Measurements from ENCODE around the gene GPC5.
"Not testable (repeated sequence)": the region's sequence is repeated elsewhere in the genome, so short reads cannot be mapped to it uniquely, and the experiment has no call there.

GPC5 gene

DNA sequence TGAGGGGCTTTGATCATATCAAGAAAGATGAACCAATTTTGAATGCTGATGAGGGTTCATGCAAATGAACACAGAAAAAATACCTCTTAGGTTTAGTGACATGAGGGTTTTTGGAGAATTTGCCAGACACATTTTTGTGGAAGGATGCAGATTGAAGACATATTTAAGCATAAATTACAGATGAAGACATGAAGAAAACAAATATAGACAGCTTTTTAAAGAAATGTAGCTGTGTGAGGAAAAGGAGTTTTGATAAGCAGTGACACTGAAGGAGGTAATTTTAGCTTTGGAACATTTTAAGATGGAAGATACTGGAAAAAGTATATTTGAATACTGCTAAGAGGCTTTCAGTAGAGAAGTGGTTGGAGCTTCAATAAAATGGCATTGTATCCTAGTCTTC is 1017.4 kb downstream of the GPC5 start:
- no peak for DNase-seq

DNA sequence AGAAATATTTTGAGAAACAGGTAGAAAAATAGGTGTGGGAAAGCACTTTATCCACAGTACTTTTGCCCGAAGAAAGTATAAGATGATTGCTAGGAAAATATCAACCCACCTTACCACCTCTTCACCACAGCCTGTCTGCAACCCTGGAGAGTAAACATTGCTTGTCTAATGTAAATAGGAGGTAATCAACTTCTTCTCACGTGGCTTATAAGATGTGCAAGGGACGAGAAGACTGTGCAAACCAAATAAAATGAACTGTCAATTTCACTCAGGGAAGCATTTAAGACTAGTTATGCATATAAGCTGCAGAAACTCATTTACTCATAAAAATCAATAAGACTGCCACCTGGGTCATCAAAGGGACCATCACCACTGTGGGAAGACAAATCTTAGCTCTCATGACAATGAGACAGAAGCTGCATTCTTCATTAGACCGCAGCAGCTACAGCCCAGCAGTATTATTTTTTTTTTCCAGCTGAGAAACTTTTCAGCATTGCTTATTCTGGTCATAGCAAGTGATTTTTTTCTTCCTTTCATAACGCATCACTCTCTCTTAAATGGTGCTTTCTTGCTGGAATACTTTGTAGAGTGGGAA is 1020.5 kb downstream of the GPC5 start:
- DNase-seq, result no peak

DNA sequence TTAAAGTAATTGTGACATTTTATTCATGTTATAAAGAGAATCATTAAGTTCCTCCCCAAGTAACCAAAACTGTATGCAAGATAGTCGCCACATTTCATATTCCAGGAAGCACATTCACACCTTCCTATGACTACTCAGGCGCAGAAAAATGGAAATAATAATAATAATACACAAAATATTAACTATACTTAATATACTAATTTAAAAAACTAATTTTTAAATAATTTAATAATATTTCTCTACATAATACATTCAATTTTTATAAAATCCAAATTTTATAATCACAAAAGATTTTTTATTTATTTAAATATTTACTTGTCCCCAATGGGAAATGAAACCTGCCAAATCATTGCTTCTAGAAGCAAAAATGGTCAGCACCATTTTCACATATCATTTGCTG is 1030.8 kb downstream of the GPC5 start:
- DNase-seq, result no peak

DNA sequence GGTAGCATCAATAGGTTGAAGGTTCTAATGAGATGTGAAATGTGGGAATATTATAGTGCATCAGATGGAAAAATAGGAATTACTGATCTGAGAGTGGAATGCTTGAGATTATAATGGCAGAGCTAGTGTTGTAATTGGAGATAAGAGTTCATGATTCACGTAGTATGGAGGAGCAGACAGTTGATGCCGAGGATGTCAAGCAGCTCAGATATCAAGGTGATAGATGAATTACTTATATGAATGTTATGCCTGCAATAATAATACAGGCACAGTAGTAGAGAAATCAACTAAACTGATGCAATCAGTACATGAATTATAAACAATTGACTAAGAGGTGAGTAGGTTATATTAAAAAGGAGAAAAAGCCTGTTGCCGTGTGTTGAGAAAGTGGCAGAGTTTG is 1035.0 kb downstream of the GPC5 start:
- no peak for DNase-seq

DNA sequence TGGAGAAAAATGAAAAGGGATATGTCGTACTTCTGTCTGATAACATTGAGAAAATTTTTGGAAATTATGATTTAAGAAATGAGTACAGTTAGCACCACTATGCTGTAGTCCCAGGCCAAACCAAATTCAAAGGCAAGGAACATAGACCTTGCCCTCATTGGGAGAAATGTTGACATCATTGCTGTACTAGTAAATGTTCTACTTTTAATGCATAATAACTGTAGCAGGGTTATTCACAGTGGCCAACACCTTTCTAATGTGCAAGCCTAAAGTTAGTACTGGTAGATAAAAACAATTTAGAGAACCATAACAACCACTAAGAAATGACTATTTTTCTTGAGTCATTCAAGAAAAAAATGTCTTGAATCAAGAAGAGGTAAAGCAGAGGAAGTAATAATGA is 1035.5 kb downstream of the GPC5 start:
- DNase-seq, result no peak

DNA sequence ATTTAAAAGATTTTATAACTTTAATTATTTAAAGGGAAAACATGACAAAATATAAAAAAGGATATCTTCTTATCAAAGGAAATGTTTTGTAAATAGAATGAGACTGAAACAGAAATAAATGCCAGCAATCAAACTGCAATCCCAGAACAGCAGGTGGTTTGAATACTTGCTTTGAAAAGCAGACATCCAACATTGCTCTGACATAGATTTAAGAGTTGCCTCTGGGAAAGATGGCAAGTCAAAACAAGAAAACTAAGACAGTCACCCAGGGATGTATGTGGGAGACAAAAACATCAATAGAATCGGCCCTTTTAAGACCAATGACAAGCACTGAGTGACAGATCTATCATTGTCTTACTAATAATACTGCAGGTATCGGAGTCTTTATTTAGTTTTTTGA is 1038.5 kb downstream of the GPC5 start:
- no peak for DNase-seq

DNA sequence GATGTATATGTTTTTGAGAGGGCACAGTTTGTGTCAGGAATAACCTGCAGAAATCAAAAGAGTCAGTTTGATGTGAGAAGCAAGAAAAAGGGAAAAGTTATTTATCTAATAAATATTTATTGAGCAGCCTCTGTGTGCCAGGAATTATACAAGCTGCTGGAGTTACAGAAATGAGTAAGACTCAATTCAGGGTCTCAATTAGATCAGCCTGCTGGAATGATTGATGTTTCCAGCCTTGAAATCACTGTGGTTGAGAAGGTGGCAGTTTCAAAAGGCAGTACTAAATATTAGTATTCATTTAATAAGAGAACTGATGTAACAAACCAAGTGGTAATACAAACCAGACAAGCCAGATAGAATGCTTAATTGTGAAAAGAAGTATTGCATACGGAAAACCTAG is 1045.8 kb downstream of the GPC5 start:
- DNase-seq, result no peak

DNA sequence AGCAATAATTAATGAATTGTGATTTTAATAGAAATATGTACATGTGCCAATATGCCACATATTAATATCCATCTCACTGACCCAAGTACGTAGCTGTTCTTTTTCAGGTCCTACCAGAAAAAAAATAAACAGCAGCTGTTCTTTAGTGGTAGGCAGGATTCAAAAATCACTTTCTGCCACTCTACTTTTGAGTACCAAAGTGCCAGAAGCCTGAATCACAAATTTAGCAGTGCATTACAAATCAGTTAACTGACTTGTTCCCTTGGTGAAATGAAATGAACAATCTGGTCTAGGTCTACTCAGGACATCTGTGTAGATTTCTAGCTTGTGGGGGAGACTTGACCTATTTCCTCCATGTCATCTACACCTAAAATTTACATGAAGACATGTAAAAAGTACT is 1052.6 kb downstream of the GPC5 start:
- DNase-seq, result no peak

DNA sequence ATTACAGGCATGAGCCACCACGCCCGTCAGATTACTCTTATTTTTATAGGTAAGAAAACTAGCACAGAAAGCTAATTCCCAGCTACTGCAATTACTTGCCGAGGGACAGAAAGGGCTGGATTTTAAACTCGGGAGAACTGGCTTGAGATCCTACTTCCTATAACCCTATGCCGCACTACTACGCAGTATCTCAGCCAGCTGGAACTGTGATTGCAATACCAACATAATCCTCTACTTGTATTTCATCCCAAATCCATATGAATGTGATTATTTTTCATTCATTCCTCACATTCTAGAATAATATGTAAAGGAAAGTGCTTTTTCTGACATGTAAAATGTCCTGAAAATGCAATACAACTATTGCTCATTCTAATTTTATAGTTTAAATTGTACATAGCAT is 1054.4 kb downstream of the GPC5 start:
- no peak for DNase-seq

DNA sequence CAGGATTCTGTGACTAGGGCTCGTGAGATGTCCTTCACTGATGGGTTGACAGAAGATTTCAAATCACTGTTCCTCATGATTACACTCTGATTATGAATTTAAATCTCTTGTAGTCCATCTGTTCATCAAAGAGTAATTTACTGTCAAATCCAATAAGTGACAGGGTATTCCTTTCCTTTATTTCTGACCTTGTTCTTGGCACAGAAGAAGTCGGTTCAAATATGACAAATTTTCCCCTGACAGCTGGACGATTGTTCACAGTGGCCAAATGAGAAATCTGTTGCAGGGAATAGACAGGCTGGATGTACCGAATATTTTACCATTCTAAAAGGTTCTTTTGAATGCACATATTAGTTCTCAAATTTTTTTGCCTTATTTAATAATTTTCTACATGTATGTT is 1060.9 kb downstream of the GPC5 start:
- DNase-seq, result no peak

DNA sequence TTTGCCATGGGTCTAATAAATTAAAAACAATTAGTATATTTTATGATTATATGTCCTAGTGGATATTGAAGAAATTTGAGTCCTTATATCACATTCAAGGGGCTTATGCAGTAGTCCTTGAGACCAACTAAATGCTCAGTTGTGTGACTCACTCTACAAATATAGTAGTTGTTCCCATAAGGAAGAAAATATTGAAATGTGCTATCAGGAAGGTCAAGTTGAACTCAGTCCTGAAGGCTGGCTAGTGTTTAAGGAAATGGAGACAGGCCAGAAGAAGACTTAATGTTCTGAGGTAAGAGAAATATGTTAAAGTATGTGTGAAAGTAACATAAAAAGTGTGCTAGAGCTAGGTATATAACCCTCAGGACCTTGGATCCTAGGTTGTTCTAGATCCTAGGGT is 1062.1 kb downstream of the GPC5 start:
- no peak for DNase-seq

DNA sequence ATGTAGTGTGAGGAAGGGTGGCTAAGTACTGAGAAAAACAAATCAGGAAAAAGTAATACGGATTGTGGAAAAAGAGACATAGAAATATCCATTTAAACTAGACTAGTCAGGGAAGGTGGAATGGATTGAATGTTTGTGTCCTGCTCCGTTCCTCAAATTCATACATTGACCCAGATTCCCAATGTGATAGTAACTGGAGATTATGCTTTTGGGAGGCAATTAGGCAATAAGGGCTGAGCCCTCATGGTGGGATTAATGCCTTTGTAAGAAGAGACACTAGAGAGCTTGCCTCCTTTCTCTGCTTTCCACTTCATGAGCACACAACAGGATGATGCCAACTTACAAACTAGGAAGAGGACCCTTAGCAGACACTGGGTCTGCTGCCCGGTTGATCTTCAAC is 1063.0 kb downstream of the GPC5 start:
- no peak for DNase-seq

DNA sequence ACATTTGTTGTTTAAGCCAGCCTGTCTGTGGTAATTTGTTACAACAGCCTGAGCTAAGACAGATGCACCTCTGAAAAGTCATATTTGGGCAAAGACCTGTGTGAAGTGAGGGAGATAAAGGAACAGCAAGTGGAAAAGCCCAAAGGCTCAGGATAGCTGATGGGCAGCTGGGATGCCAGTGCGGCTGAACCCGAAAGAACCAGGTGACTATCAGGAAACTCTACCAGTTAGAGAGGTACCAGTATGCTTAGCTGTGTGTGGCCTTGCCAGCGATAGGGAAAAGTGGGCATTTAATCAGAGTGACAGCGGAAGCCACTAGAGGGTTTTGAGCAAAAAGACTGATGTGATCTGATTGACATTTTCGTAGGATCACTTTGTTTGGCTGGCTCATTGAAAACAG is 1063.4 kb downstream of the GPC5 start:
- DNase-seq, result no peak

DNA sequence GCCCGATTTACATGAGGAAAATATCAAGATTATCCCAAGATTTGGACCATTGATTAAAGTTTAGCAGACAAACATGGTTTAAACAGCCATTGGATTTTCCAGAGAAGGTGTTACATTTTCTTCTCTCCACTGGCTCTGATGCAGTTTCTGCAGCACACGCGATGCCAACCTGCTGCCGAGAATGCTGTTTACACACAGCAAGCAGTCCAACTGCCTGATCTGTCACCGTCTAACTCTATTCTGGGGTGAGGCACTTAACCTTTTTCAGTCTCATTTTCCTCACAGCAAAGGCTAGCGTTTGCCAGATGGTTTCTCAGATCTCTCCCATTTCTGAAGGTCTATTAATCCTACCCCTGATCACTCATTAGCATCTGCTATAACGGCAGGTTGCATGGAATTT is 1064.7 kb downstream of the GPC5 start:
- no peak for DNase-seq

DNA sequence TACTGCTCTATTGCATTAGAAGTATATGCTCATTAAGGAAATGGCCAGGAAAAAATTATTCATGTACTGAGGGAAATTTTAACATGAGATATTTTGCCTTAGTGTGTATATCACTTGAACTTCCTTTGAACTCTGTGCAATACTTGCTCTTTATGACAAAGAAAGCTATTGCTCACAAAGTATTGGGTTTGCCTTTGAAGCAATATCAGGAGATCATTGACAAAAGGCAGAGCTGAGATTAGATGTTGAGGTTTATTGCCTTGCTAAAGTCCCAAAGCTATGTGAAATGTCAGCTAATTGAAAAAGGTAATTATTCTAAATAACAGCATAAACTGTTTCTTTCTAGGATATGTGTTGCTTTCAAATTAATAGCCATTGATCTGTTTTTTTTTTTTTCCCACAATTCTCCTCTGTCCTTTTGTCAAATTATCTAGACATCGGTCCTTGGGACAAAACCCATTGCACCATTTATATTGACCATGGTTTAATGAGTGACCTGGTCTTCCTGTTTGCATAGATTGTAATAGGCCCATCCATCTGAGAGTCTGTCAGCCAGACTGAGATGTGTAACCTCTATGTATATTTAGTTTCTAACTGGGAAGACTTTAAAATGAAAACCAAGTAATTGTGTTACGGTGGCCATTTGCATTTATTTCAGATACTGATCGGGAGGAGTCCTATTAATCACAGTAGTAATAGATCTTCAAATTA is 1075.5 kb downstream of the GPC5 start:
- no peak for DNase-seq

DNA sequence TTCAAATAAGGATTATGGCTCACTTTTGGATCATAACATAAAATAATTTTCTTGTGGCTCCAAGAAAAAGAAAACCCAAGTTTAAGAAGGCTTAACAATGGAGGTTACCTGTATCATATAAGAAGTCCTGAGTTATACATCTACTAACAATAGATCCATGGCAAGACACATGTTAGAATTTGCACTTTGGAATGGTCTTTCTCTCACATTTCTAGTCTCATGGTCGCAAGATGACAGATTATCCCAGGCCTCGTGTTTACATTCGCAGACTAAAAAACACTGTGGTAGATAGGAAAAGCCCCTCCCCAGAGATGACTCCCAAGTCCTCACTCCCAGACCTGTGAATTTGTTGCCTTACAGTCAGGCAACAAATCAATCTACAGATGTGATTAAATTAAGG is 1082.0 kb downstream of the GPC5 start:
- DNase-seq, result no peak

DNA sequence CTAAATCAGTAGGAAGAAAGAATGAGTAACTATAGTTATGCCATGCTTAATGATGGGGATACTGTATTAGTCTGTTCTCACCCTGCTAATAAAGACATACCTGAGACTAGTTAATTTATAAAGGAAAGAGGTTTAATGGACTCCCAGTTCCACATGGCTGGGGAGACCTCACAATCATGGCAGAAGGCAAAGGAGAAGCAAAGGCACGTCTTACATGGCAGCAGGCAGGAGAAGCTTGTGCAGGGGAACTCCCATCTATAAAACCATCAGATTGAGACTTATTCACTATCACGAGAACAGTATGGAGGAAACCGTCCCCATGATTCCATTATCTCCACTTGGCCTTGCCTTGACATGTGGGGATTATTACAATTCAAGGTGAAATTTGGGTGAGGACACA is 1084.4 kb downstream of the GPC5 start:
- not testable (repeated sequence) for DNase-seq

DNA sequence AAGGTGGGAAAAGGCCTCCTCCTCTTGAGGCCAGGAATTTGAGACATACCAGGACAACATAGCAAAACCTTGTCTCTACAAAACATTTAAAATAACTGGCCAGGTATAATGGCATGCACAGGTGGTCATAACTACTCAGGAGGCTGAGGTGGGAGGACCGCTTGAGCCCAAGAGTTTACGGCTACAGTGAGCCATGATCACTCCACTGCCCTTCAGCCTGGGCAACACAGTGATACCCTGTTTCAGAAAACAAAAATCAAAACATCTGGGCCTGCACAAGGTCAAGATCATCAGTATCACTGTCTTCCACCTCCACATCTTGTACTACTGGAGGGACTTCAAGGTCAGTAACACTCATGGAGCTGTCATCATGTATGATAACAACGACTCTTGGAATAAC is 1085.5 kb downstream of the GPC5 start:
- no peak for DNase-seq

DNA sequence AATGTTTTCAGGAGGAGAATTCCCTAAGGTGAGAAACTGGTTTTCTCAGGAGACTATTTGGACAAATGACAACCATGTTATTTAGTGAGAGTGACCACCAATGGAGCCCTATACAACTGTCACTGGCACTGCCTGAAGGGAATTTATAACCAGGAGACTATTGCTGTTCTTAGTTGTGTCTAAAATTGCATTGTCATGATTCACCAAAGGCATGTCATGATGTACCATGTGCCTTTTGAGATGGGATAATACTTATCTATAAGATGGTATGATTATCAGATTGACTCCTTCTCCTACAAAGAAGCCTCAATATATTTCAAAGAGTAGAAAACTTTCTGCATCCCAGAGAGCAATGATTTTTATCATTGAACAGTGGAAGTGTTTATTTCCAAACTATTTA is 1088.8 kb downstream of the GPC5 start:
- no peak for DNase-seq

DNA sequence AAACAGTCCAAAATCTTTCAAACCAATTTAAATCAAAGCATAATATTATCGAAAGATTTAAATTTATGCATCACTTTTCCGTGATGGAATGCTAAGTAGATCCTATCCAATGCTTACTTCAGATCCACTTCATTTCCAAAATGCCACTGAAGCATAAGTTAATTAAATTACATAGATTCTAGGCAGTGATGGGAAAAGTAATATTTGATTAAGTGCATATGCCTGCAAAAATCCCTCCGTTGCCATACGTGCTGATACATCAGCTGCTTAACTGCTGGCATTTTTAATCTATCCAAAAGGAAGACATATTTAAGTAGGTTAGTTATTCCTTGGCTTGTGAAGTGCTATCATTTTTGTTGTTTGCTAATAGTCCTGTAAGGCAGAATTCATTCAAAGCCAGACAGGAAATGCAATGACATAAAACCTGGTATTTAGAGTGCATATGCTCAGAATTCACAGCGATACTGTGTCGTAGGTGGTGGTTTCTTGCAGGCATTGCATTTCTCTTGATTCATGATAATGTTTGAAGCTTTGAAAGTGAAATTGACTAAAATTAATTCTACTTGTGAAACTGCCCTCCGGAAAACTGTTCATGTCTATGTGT is 1089.9 kb downstream of the GPC5 start:
- DNase-seq, result no peak

DNA sequence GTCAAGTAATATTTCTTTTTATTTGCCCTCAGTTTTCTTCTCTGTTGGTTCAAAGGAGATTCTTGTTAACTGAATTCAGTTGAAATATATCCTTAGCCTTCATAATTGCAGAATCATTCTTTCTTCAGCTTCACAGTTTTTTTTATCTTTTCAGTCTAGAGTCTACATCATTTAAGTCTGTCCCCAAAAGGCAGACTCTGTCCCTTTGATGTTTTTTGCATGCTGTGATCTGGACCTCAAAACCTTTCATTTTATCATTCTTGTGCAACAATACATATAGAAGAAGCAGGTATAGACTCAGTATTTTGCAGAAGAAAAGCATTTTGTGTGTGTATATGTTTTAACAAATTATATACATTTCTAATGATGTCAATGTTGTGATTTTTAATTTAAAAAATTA is 1093.4 kb downstream of the GPC5 start:
- DNase-seq, result no peak

DNA sequence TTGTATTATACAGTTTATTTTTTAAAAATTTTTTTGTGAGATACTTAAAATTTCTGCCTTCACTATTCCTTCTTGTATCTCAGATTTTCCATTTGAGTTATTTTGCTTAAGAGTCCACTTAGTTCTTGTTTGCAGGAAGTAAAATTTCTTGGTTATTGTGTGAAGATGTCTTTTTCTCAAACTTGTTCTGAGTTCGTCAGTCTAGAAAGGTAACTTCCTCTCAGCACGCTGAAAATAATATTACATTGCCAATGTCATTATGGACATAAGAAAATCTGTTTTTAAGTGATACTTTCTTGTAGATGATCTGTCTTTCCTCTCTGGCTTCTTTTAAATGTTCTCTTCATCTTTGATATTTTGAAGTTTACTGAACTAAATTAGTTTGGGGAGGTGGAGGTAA is 1096.5 kb downstream of the GPC5 start:
- DNase-seq, result no peak

DNA sequence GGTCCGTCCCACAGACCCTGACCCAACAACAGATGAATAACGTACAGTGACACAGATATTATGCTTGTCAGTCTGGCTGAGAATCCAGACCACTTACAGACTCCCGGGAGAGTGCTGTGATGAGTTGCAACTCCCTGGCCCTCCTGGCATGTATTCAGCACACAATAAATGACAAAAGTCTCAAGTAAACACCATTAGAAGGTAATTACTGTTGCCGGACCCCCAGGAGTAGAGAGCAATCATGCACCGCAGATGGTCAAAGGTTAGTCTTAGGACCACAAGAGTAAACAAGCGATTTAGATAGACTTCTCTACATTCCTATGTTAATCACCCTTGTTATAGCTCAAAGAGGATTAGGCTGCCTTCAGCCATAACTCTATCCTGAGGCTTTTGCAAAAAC is 1101.8 kb downstream of the GPC5 start:
- DNase-seq, result no peak

DNA sequence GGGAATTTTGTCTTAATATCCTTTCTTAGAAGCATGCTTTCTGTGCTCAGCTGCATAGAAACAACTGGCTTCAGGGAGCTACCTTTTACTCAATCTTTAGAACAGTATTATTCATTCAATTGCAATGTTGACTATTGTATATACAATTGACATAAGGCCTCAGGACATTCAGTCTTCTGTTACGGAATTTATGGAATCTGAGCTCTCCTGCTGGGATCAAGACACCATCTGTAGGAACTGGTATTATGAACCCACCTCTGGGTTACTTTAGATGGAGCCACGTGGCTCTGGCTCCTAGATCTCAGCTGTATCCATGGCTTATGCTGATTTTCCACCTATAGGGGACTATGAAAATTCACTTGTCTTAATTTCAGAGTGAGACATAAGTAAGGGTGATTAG is 1112.0 kb downstream of the GPC5 start:
- DNase-seq, result peak; percentile 0

DNA sequence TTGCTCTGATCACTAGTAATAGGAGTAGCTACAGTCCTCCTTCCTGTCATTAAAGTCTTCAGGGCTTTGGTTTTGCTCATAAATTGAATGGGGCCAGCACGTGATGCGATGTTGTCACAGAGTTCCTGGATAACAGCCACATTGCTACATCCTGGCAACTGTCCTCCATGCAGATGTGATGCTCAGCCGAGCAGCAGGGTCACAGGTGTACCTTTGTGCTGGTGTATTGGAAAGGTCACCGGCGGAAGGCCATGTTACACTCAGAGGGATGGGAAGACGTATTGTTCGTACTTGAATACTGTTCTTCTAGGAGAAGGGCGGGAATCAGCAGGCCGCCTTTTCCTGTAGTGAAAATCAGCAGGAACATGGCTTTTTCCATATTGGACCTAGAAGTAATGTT is 1114.4 kb downstream of the GPC5 start:
- DNase-seq, result no peak
